ENCODE data around the gene CACFD1.

Gene CACFD1

DNA sequence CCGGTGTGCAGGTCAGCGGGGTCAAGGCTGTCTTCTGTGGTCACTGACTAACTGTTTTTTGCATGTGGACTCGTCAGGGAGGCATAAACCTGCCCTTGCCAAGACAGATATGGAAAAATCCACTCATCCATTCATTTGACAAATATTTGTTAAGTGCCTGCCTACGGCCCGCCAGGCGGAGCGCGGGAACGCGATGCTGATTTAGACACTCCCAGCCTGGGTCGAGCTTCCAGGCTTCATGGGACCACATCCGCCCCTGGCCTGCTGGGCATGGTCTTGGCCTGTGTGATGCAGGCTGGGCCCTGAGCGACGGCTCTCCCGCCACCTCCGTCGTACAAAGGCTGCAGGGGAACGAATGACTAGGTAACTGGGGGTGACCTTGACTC is 46.9 kb downstream of the CACFD1 start:
- TF ChIP-seq ZFX (IDR thresholded peaks at IDR 0.05; ENCODE audit: borderline replicate concordance) = no peak
- TF ChIP-seq, protein P1, sequence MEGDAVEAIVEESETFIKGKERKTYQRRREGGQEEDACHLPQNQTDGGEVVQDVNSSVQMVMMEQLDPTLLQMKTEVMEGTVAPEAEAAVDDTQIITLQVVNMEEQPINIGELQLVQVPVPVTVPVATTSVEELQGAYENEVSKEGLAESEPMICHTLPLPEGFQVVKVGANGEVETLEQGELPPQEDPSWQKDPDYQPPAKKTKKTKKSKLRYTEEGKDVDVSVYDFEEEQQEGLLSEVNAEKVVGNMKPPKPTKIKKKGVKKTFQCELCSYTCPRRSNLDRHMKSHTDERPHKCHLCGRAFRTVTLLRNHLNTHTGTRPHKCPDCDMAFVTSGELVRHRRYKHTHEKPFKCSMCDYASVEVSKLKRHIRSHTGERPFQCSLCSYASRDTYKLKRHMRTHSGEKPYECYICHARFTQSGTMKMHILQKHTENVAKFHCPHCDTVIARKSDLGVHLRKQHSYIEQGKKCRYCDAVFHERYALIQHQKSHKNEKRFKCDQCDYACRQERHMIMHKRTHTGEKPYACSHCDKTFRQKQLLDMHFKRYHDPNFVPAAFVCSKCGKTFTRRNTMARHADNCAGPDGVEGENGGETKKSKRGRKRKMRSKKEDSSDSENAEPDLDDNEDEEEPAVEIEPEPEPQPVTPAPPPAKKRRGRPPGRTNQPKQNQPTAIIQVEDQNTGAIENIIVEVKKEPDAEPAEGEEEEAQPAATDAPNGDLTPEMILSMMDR (IDR thresholded peaks at IDR 0.05) = no peak
- H3K27ac ChIP-seq = no peak overlapping the region

DNA sequence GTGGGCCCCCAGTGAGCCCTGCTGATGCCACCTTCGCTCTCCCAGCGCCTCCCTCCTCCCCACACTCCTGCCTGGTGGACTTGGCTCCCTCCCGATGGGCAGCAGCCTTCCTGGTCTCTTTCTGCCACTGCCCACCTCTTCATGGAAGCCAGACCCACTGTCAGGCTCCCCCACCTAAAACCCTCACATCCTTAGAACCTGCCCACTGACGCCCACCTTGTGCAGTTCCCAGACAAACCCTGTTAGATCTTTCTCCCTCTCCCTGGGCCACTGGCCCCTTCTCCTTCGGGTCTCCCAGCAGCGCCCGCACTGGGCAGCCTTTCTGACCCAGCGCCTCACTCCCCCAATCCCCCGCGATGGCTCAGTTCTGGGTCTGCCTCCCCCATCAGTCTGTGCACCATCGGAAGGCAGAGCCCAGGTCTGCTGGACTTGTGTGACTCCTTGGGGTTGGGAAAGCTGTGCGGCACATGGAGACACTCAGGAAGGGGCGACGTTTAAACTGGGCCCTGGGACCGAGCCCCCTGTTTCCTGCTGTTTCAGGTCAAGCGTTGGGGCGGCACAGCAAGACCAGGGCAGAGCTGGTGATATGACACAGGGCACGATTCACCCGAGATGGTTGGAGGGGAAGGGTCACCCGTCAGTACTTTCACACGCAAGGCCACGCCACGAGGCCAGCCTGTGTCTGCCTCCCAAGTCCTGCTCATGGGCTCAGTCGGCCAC is 47.6 kb downstream of the CACFD1 start:
- no peak overlapping the region for H3K27ac ChIP-seq
- no peak for TF ChIP-seq ZFX (IDR thresholded peaks at IDR 0.05; ENCODE audit: borderline replicate concordance)
- TF ChIP-seq, protein P1 (IDR thresholded peaks at IDR 0.05) = no peak

DNA sequence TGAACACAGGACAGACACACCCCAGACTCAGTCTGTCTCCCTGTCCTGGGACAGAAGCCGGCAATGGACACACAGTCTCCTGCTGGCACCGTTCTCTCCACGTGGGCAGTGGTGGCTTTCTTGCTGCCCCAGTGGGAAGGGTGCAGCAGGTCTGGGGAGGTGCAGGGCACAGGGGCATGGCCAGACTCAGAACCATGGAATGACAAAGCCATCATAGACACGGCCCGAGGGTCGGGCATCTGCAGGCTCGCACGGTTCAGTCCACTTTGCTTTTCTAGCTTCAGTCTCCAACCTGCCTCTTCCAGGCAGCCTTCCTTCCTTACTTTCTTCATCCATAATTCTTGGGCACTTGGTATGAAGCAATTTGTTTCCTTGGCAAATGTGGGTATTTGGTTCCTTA is 48.3 kb downstream of the CACFD1 start:
- TF ChIP-seq ZFX (IDR thresholded peaks at IDR 0.05; ENCODE audit: borderline replicate concordance) = no peak
- TF ChIP-seq, protein P1 (IDR thresholded peaks at IDR 0.05) = no peak
- no peak overlapping the region for H3K27ac ChIP-seq

- TF ChIP-seq, protein P1 (IDR thresholded peaks at IDR 0.05) = no peak
- TF ChIP-seq ZFX (IDR thresholded peaks at IDR 0.05; ENCODE audit: borderline replicate concordance) = no peak
- no peak overlapping the region for H3K27ac ChIP-seq
Observed at GRCh38 chr9:133509179-133510083, 49.7 kb downstream of the CACFD1 start.

- no peak overlapping the region for H3K27ac ChIP-seq
- TF ChIP-seq ZFX (IDR thresholded peaks at IDR 0.05; ENCODE audit: borderline replicate concordance) = no peak
- TF ChIP-seq, protein P1 (IDR thresholded peaks at IDR 0.05) = no peak
Observed at GRCh38 chr9:133510926-133511505, 51.2 kb downstream of the CACFD1 start.

- H3K27ac ChIP-seq = no peak overlapping the region
- no peak for TF ChIP-seq ZFX (IDR thresholded peaks at IDR 0.05; ENCODE audit: borderline replicate concordance)
- TF ChIP-seq, protein P1 (IDR thresholded peaks at IDR 0.05) = no peak
Observed at GRCh38 chr9:133511607-133512006, 51.8 kb downstream of the CACFD1 start.
